ENCODE measurements around the gene ACTRT3.

The ACTRT3 gene

GRCh38 chr3:169769287-169770181, at the start of gene ACTRT3 (continued):
- TF ChIP-seq HOXA7 (CRISPR knock-in tag; IDR thresholded peaks at IDR 0.05; ENCODE audit: borderline replicate concordance) = no peak
- TF ChIP-seq ZNF133 (tag by site-specific recombination; IDR thresholded peaks at IDR 0.05) = no peak
- 0 out of 2 replicates have a peak, but pooled peaks have one; percentile 25 for TF ChIP-seq EGR2 (tag by site-specific recombination; IDR thresholded peaks at IDR 0.05; ENCODE audit: low read depth)
- no peak for TF ChIP-seq SETDB1 (IDR thresholded peaks at IDR 0.05; ENCODE audit: insufficient read length, low read length)
- no peak for TF ChIP-seq FEZF1 (tag by site-specific recombination; IDR thresholded peaks at IDR 0.05)
- TF ChIP-seq ZNF785 (tag by site-specific recombination; IDR thresholded peaks at IDR 0.05) = no peak
- no peak for TF ChIP-seq ZNF391 (tag by site-specific recombination; IDR thresholded peaks at IDR 0.05; ENCODE audit: borderline replicate concordance, low read depth)
- TF ChIP-seq ZFP37 (tag by site-specific recombination; IDR thresholded peaks at IDR 0.05) = no peak
- TF ChIP-seq GLI2 (tag by site-specific recombination; IDR thresholded peaks at IDR 0.05; ENCODE audit: borderline replicate concordance, low read depth) = no peak
- TF ChIP-seq ZNF311 (tag by site-specific recombination; IDR thresholded peaks at IDR 0.05; ENCODE audit: borderline replicate concordance) = no peak
- peak; percentile 55; the same call in 1 of the 2 replicates for TF ChIP-seq KLF8 (tag by site-specific recombination; IDR thresholded peaks at IDR 0.05)
- no peak for TF ChIP-seq ZSCAN23 (tag by site-specific recombination; IDR thresholded peaks at IDR 0.05)
- no peak for TF ChIP-seq MEIS1 (CRISPR knock-in tag; IDR thresholded peaks at IDR 0.05; ENCODE audit: borderline replicate concordance)
- TF ChIP-seq PATZ1 (tag by site-specific recombination; IDR thresholded peaks at IDR 0.05) = peak; percentile 83
- TF ChIP-seq ZNF549 (tag by site-specific recombination; IDR thresholded peaks at IDR 0.05) = no peak
- no peak for TF ChIP-seq HIC1 (tag by site-specific recombination; IDR thresholded peaks at IDR 0.05)
- no peak for TF ChIP-seq ZNF169 (tag by site-specific recombination; IDR thresholded peaks at IDR 0.05)
- peak; percentile 98 for TF ChIP-seq GLIS2 (tag by site-specific recombination; IDR thresholded peaks at IDR 0.05)
- TF ChIP-seq ZNF488 (tag by site-specific recombination; IDR thresholded peaks at IDR 0.05) = no peak
- TF ChIP-seq ZNF561 (tag by site-specific recombination; IDR thresholded peaks at IDR 0.05; ENCODE audit: borderline replicate concordance) = peak; percentile 71; the same call in 1 of the 2 replicates
- no peak for TF ChIP-seq ZNF175 (tag by site-specific recombination; IDR thresholded peaks at IDR 0.05)
- TF ChIP-seq TSHZ1 (tag by site-specific recombination; IDR thresholded peaks at IDR 0.05; ENCODE audit: borderline replicate concordance) = no peak
- TF ChIP-seq ZNF571 (tag by site-specific recombination; IDR thresholded peaks at IDR 0.05) = no peak
- no peak for TF ChIP-seq ZNF398 (tag by site-specific recombination; IDR thresholded peaks at IDR 0.05)
- no peak for TF ChIP-seq ZNF148 (tag by site-specific recombination; IDR thresholded peaks at IDR 0.05; ENCODE audit: borderline replicate concordance)

Data from HEK293 (cell line).